KOPT-K1 (cell line): Measurements from ENCODE around the gene NYAP2.

Experiments used
- H3K27ac ChIP-seq: fragments of 200-600 bp; sonication (generic); 2 replicates; pipeline ENCODE4 v1.5.1; 2016; ENCODE audit warnings: antibody characterized with exemption, mild to moderate bottlenecking, low read depth, low read length; ENCODE audit not compliant: poor library complexity, severe bottlenecking
- H3K36me3 ChIP-seq: fragments of 200-600 bp; sonication (generic); 2 replicates; pipeline ENCODE4 v1.5.1; 2017; ENCODE audit warnings: antibody characterized with exemption, mild to moderate bottlenecking, low read length, moderate library complexity; ENCODE audit not compliant: insufficient read depth
- H3K9me3 ChIP-seq: fragments of 200-600 bp; sonication (generic); 2 replicates; pipeline ENCODE4 v1.5.1; 2017; ENCODE audit warnings: antibody characterized with exemption, low read length, mild to moderate bottlenecking; ENCODE audit not compliant: insufficient read depth, poor library complexity, severe bottlenecking

Gene NYAP2

DNA sequence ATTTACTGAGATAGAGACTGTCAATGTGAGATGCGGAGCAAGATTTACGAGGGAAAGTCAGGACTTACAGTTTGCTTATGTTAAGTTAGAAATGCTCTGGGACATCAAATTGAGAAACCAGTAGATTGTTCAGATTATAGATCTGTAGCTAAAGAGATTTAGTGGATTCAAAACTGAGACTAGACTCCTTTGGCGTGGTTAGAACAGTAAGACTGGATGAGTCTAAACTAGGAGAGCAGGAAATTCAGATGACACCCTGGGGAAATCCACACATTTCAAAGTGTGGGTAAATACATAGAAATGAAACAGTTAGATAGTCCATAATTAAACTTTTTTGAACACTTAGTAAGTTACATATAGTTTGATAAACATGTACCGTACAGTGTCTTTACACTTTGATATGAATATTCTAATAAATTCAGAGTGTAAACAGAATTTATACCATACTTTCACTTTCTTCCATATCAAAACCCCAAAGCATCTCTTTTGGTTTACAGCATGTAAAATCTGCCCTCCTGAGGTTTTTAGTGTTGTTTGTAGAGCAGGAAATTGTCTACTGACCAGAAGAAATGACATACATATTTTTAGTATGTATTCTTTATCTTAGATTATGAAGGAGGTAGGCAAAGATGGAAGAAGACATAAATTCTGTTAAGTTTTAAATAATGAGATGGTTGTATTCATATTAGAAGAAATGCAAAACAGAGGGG is 231.5 kb downstream of the NYAP2 start:
- Histone ChIP-seq H3K36me3 (no peaks in the 10 kb centered on the region), H3K27ac (no peak overlapping the region), H3K9me3 (no peaks in the 10 kb centered on the region)

DNA sequence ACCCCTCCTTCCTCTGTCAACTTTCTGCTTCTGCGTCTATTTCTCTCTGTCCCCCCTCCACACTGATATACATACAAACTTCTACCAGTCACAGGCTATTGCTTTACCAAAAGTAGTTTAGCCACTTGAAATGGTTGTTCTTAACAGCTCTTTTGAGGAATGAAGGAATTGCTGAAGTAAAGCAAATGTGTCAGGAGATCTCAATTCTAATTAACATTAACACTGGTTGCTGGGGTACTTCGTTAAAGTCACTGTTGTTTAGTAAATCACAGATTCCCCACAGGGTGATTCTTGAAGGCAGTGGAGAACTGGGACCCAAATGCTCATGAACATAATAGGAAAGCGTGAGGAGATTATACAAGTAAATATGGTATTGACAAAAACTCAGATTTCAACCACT is 232.8 kb downstream of the NYAP2 start:
- no peaks in the 10 kb centered on the region for H3K9me3 ChIP-seq
- no peak overlapping the region for H3K27ac ChIP-seq
- H3K36me3 ChIP-seq, result no peaks in the 10 kb centered on the region

DNA sequence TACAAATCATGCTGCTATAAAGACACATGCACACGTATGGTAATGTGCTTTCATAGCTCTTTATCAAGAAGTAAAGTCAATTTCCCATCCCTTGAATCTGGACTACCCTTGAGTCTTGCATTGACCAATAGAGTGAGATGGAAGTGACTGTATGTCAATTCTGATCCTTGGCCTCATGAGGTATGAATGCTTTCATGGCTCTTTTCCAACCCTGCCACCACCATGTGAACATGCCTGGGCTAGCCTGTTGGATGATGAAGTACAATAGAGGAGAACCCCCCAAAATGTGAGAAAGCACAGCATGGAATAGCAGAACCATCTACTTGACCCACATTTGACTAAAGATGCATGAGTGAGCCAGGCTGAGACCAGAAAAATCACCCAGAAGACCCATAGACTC is 237.0 kb downstream of the NYAP2 start:
- Histone ChIP-seq H3K36me3 (no peaks in the 10 kb centered on the region), H3K27ac (no peak overlapping the region), H3K9me3 (no peaks in the 10 kb centered on the region)

GRCh38 chr2:225637259-225637658 is 237.7 kb downstream of the NYAP2 start:
- Histone ChIP-seq H3K27ac (no peak overlapping the region), H3K36me3 (no peaks in the 10 kb centered on the region), H3K9me3 (no peaks in the 10 kb centered on the region)

DNA sequence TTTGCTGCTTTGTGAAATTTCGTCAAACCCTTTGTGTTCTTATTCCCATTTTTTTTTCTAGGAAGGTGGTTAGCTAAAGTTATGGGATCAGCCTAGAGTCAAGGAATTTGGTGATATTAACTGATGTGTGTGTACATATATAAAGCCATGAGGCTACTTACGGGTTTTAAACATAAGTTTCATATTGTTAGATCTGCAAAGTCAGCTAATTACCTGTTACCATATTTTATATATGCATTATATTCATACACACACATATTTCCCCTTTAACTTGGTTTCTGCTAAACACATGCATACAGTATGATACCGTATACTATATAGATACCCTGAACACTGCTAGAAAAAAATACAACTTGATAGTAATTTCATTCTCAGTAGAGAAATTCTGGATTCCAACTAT is 241.0 kb downstream of the NYAP2 start:
- H3K27ac ChIP-seq, result no peak overlapping the region
- H3K36me3 ChIP-seq, result no peaks in the 10 kb centered on the region
- no peaks in the 10 kb centered on the region for H3K9me3 ChIP-seq

- Histone ChIP-seq H3K9me3 (no peaks in the 10 kb centered on the region), H3K36me3 (no peaks in the 10 kb centered on the region), H3K27ac (no peak overlapping the region)
Measured at GRCh38 chr2:225649274-225649673, 249.8 kb downstream of the NYAP2 start.

DNA sequence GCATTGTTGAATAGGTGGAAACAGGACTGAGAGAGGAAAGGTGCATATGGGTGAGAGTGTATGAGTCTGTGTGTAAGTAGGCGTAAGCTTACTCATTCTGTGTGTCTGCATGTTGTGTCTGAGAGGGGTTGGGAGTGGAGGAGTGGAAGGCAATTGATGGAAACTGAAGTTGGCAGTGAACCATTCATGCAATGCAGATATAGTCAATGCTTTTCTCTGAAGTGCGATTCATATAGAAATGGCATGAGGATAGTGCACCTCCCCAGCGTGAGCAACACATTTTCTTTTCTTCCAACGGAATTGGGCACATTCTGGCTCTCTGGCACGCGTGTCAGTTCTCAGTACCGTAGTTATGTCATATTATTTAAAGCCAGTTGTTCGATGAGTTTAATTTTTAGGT is 250.5 kb downstream of the NYAP2 start:
- no peaks in the 10 kb centered on the region for H3K9me3 ChIP-seq
- H3K27ac ChIP-seq, result no peak overlapping the region
- no peaks in the 10 kb centered on the region for H3K36me3 ChIP-seq

GRCh38 chr2:225660262-225661131 is 261.0 kb downstream of the NYAP2 start:
- H3K9me3 ChIP-seq, result no peaks in the 10 kb centered on the region
- no peak overlapping the region for H3K27ac ChIP-seq

GRCh38 chr2:225662101-225662500 is 262.6 kb downstream of the NYAP2 start:
- Histone ChIP-seq H3K27ac (no peak overlapping the region), H3K36me3 (no peaks in the 10 kb centered on the region), H3K9me3 (no peaks in the 10 kb centered on the region)

More at GRCh38 chr2:225660262-225661131, 261.0 kb downstream of the NYAP2 start:
- H3K36me3 ChIP-seq, result no peaks in the 10 kb centered on the region

- H3K9me3 ChIP-seq, result no peaks in the 10 kb centered on the region
- H3K27ac ChIP-seq, result no peak overlapping the region
- no peaks in the 10 kb centered on the region for H3K36me3 ChIP-seq
Measured at GRCh38 chr2:225667445-225667844, 267.9 kb downstream of the NYAP2 start.

- no peaks in the 10 kb centered on the region for H3K36me3 ChIP-seq
- no peaks in the 10 kb centered on the region for H3K9me3 ChIP-seq
- no peak overlapping the region for H3K27ac ChIP-seq
Measured at GRCh38 chr2:225668606-225669266, 269.2 kb downstream of the NYAP2 start.

DNA sequence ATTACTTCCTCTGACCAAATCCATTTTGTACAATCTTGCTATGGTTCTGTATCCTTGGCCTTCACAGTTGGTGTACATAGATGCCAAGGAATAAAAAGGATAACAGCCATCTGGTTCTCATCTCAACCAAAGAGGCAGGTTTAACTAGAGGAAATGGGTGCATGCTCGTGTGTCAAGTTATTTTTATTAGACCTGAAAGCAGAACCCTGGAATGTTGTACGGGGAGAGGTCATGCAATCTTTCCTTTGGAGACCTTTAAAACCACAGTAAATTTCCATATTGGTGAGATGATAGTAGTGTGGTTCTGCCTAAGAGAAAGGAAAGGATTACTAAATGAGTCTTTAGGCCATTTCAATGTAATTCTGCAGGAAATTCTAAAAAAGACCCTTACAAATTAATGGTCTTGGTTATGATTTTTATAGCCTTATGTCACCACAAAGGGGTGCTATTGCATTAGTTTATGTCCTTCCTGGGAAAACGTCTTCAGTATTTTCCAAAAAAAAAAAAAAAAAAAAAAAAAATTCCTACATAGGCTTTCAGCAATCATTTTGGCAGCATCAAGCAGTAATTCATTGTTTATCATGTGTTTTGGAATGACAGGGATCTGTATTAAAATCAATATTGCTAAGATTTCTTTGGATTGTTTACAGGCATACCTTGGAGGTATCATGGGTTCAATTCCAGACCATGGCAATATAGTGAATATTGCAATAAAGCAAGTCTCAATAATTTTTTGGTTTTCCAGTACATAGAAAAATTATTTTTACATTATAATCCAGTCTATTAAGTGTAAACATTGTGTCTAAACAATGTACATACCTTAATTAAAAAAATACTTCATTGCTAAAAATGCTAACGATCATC is 270.8 kb downstream of the NYAP2 start:
- Histone ChIP-seq H3K36me3 (no peaks in the 10 kb centered on the region), H3K27ac (no peak overlapping the region), H3K9me3 (no peaks in the 10 kb centered on the region)

DNA sequence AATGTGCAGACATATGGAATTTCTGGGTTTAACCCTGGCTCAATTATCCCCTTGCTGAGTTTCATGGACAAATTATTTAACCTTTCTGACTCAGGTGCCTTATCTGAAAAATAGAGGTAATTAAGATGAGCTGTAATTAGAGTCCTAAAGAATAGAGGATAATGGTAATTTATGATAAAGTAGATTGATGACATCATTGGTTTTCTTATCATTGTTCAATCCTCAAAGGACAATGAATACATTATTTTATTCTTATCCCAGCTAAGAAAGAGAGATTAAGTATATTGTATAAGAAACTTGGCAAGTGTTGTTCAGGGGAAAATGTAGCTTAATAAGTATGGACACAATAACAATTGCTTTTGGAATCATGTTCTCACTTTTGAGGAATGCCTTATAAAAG is 279.3 kb downstream of the NYAP2 start:
- no peak overlapping the region for H3K27ac ChIP-seq
- no peaks in the 10 kb centered on the region for H3K36me3 ChIP-seq
- H3K9me3 ChIP-seq, result no peaks in the 10 kb centered on the region

GRCh38 chr2:225683258-225683657 is 283.7 kb downstream of the NYAP2 start:
- no peak overlapping the region for H3K27ac ChIP-seq
- no peaks in the 10 kb centered on the region for H3K9me3 ChIP-seq
- H3K36me3 ChIP-seq, result no peaks in the 10 kb centered on the region
